Activated CD8-positive, alpha-beta memory T cell treated with anti-CD3 and anti-CD28 coated beads for 4 hours (primary cell): ENCODE measurements around the gene BEND5.

Source experiments
- DNase-seq, 2 donors: peaks; one replicate each; pipeline ENCODE4 v3.0.0-alpha.2; 2020; ENCODE audit warnings: low read depth in 2 of 2

The BEND5 gene

DNA sequence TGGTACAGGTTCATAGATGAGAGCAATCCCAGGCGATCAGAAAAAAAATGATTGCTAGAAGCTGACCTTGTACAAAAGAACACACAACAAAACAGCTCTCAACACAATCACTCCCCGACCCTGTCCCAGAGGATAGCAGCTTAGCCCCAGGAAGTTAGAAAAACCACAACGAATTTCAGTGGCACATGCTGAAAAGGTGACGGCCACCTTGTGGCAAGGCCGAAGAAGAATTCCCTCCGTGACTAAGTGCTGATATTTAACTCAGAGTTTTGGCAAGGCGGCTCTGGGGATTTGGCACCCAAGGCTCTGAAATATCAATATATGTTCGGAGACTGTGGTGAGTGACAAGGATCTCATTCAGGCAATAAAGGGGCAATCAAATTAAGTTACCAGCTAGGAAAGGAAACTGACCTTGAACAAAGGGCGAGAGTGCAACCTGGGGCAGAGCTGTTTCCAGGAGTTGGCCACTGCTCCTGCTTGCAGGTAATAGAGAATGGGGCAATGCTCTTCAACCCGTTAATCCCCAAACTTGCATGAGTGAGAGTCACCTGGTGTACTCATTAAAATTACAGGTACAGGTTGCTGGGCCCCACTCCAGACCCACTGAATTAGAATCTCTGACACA, 96.2 kb downstream of the BEND5 start:
- no peak for DNase-seq

DNA sequence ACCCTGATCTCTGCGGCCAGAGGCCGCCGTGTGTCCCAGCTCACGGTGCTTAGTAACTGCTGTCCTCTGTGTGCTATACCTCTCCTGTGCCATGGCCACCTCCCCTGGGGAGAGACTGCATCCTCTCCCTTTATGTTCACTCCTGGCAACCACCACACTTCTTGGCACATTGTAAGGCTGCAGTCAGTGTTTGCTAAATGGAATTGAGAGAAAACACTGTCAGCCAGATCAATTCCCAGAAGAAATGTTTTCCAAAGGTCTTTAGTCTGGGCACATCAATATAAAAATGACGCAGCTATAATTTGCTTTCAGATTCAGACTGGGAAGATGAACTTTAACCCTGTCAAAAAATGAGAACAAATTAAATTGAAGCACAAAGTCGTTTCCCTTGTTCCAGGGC, 96.8 kb downstream of the BEND5 start:
- no peak for DNase-seq

- no peak for DNase-seq
Observed at GRCh38 chr1:48678710-48679505, 97.8 kb downstream of the BEND5 start.
